Rectal smooth muscle tissue (tissue), 1 donor: ENCODE data around the gene SELENOO.
"Not testable (repeated sequence)": the region's sequence is repeated elsewhere in the genome, so short reads cannot be mapped to it uniquely, and the experiment has no call there.

Experiments used
- H3K27ac ChIP-seq: one replicate; pipeline ENCODE4 v1.7.0; 2013; ENCODE audit warnings: low read depth, low read length, inconsistent platforms
- H3K27me3 ChIP-seq: one replicate; pipeline ENCODE4 v1.7.0; 2013; ENCODE audit warnings: low read length; ENCODE audit not compliant: control insufficient read depth, insufficient read depth
- H3K36me3 ChIP-seq: one replicate; pipeline ENCODE4 v1.7.0; 2013; ENCODE audit warnings: low read length; ENCODE audit not compliant: control insufficient read depth, insufficient read depth
- H3K4me1 ChIP-seq: one replicate; pipeline ENCODE4 v1.7.0; 2013; ENCODE audit warnings: low read length; ENCODE audit not compliant: control insufficient read depth, insufficient read depth
- H3K4me3 ChIP-seq: one replicate; pipeline ENCODE4 v1.7.0; 2013; ENCODE audit warnings: low read length
- H3K9ac ChIP-seq: one replicate; pipeline ENCODE4 v1.7.0; 2013; ENCODE audit warnings: low read length

Gene SELENOO

GRCh38 chr22:50202130-50202666 is 1.4 kb downstream of the SELENOO start:
- no peak overlapping the region for H3K27ac ChIP-seq
- H3K9ac ChIP-seq, result peak overlapping the region; percentile 61
- peaks cover 4% of the 10 kb centered on the region for H3K36me3 ChIP-seq
- H3K4me1 ChIP-seq, result peaks cover 13% of the 10 kb centered on the region
- H3K27me3 ChIP-seq, result no peaks in the 10 kb centered on the region
- H3K4me3 ChIP-seq, result peak overlapping the region; percentile 73

GRCh38 chr22:50203288-50203687 is 2.5 kb downstream of the SELENOO start:
- Histone ChIP-seq H3K4me1 (peaks cover 13% of the 10 kb centered on the region), H3K27ac (no peak overlapping the region), H3K9ac (no peak overlapping the region), H3K36me3 (peaks cover 4% of the 10 kb centered on the region), H3K27me3 (no peaks in the 10 kb centered on the region), H3K4me3 (no peak overlapping the region)

DNA sequence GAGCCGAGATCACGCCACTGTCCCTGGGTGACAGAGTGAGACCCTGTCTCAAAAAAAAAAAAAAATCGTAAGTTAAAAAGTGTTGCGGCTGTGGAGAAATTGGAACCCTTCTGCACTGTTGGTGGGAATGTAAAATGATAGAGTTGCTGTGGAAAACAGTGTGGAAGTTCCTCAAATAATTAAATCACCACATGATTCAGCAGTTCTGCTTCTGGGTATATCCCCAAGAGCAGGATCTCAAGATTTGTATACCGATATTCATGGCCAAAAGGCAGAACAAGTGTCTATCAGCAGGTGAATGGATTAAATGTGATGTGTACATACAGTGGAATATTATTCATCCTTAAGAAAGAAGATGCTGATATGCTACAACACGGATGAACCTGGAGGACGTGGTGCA is 3.8 kb downstream of the SELENOO start:
- Histone ChIP-seq H3K4me1 (peaks cover 11% of the 10 kb centered on the region), H3K36me3 (peaks cover 4% of the 10 kb centered on the region), H3K27me3 (no peaks in the 10 kb centered on the region), H3K27ac (no peak overlapping the region), H3K9ac (no peak overlapping the region), H3K4me3 (no peak overlapping the region)

DNA sequence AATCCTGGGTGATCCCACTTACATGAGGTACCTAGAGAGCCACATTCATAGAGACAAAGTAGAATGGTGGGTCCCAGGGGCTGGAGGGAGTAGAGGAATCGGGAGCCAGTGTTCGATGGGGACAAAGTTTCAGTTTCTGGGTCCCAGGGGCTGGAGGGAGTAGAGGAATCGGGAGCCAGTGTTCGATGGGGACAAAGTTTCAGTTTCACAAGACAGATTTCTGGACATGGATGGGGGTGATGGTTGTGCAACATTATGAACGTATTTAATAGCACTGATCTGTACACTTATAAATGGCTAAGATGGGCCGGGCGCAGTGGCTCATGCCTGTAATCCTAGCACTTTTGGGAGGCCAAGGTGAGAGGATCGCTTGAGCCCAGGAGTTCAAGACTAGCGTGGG is 4.2 kb downstream of the SELENOO start:
- H3K36me3 ChIP-seq, H3K9ac ChIP-seq, H3K27ac ChIP-seq, H3K4me1 ChIP-seq, H3K4me3 ChIP-seq, H3K27me3 ChIP-seq: not testable (repeated sequence)

- H3K4me1 ChIP-seq, result peaks cover 6% of the 10 kb centered on the region
- no peak overlapping the region for H3K27ac ChIP-seq
- peaks cover 4% of the 10 kb centered on the region for H3K36me3 ChIP-seq
- no peak overlapping the region for H3K4me3 ChIP-seq
- H3K27me3 ChIP-seq, result no peaks in the 10 kb centered on the region
- no peak overlapping the region for H3K9ac ChIP-seq
Measured at GRCh38 chr22:50205781-50206569, 5.2 kb downstream of the SELENOO start.

DNA sequence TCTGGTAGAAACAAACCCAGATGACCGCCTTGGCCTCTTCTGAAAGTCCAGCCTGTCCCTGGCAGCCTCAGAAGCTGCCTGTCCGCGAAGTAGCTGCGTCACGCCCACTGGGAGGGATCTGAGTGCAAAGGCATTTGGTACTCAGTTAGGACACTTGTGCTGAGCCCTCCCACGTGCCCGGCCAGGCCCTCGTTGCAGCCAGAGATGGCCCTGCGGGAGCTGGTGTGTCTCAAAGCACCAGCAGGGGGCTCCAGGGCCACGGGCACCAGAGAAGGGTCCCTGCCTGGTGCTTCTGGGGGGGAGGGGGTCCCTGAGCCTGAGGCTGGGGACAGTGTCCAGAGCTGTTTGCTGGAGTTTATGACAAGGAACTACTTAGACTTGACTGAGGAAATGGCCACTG is 5.8 kb downstream of the SELENOO start:
- peaks cover 7% of the 10 kb centered on the region for H3K36me3 ChIP-seq
- no peaks in the 10 kb centered on the region for H3K27me3 ChIP-seq
- H3K9ac ChIP-seq, result no peak overlapping the region
- no peak overlapping the region for H3K4me3 ChIP-seq
- H3K27ac ChIP-seq, result no peak overlapping the region
- H3K4me1 ChIP-seq, result peaks cover 6% of the 10 kb centered on the region

DNA sequence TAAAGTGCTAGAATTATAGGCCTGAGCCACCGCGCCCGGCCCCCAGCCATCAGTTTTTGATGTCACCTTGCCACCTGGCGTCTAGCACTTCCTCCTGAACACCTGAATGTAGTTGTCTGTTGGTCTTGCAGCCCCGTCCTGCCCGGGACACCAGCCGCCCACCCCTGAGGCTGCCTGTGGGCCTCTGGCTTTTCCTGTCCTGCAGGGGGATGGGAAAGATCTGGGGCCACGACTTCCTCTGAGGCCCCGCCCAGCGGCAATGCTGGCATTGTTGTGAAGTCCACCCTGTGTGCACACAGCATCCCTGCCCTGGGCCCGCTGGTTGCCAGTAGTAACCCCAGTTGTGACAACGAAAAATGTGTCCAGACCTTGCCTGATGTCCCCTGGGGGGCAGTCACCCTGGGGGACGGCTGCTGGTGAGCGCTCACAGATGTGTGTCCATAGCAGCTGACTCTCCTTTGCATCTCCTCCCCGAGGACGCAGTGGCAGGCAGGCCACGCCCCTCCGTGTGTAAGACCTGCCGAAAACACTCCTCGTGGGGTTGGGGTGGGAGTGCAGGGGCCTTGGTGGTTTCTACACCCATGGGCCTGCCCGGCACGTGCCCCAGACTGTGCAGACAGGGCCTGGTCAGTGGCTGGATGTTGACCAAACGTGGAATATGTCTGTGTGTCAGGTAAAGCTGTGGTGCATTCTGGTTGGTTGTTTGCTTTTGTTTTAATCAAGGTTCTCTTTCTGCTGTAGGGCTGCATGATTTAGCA is 6.8 kb downstream of the SELENOO start:
- Histone ChIP-seq H3K4me1 (no peaks in the 10 kb centered on the region), H3K36me3 (peaks cover 7% of the 10 kb centered on the region), H3K4me3 (no peak overlapping the region), H3K9ac (no peak overlapping the region), H3K27me3 (no peaks in the 10 kb centered on the region), H3K27ac (no peak overlapping the region)

- Histone ChIP-seq H3K4me3 (no peak overlapping the region), H3K4me1 (no peaks in the 10 kb centered on the region), H3K27ac (no peak overlapping the region), H3K36me3 (peaks cover 7% of the 10 kb centered on the region), H3K27me3 (no peaks in the 10 kb centered on the region), H3K9ac (no peak overlapping the region)
Measured at GRCh38 chr22:50208430-50208938, 7.7 kb downstream of the SELENOO start.

DNA sequence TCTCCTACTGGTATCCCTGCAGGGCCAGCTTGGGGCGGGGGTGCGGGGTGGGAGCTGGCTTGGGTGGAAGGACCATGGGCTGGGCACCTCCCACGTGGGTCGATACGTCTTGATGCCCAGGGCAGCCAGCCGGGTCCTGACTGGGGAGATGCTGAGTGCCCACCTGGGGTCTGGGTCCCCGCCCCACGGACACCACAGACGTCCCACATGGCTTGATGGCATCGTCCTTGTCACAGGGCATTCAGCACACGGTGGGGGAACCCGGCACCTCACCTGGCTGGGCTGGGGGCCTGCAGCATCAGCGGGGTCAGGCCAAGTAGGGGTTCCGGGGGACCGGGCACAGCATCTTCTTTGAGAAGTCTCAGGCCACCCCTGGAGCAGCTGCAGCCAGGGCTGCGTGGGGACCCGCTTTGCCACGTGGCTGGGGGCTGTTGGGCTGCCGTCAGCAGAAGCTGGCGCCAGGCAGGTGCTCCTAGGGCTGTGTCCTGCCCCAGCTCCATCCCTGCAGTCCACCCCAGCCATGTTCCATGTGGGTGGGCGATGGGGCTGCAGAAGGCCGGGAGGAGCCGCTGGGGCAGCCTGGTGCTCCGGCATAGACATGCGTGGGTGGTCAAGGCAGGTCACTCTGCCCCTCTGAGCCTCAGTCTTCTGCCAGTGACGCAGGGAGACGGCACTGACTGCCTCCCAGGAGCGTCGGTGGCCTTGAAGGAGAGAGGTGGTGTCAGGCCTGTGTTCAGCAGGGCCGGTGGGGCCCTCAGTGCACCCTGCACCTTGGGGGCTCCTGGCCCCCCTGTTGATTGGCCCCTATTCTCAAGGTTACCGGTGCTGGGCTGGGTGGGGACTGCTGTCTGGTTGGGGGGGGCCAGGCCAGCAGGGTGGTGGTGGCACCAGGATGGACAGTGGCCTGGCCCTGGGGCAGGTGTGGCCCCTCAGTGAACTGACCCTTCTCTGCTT is 8.4 kb downstream of the SELENOO start:
- Histone ChIP-seq H3K4me1 (no peaks in the 10 kb centered on the region), H3K9ac (no peak overlapping the region), H3K36me3 (peaks cover 7% of the 10 kb centered on the region), H3K27me3 (no peaks in the 10 kb centered on the region), H3K27ac (no peak overlapping the region), H3K4me3 (no peak overlapping the region)

GRCh38 chr22:50209893-50210292 is 9.1 kb downstream of the SELENOO start:
- peaks cover 10% of the 10 kb centered on the region for H3K36me3 ChIP-seq

DNA sequence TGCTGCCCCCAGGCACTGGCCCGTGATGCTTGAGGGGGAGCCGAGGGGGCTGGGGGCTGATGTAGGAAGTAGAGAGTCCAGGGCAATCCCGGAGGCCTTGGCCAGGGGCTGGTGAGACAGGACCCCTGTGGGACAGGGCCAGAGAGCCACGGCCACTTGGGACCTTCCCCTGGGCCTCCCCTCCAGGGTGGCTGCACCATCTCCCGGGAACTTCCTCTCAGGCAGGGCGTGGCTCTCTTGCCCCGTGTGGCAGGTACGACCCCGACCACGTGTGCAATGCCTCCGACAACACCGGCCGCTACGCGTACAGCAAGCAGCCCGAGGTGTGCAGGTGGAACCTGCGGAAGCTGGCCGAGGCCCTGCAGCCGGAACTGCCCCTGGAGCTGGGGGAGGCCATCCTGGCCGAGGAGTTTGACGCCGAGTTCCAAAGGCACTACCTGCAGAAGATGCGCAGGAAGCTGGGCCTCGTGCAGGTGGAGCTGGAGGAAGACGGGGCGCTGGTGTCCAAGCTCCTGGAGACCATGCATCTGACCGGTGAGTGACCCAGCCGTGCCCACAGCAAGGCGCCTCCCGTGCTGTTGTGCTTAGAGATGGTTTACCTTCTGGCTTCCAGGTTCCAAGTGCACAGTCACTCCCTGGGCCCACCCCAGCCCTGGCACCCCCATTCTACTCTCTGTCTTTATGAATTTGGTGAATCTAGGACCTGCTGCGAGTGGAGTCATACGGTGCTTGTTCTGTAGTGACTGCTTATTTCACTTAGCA is 9.7 kb downstream of the SELENOO start:
- peaks cover 15% of the 10 kb centered on the region for H3K36me3 ChIP-seq
- no peaks in the 10 kb centered on the region for H3K4me1 ChIP-seq
- H3K4me3 ChIP-seq, result no peak overlapping the region
- H3K9ac ChIP-seq, result no peak overlapping the region
- H3K27me3 ChIP-seq, result no peaks in the 10 kb centered on the region
- no peak overlapping the region for H3K27ac ChIP-seq

More at GRCh38 chr22:50209893-50210292, 9.1 kb downstream of the SELENOO start:
- no peak overlapping the region for H3K27ac ChIP-seq
- no peaks in the 10 kb centered on the region for H3K27me3 ChIP-seq
- no peak overlapping the region for H3K4me3 ChIP-seq
- no peak overlapping the region for H3K9ac ChIP-seq
- H3K4me1 ChIP-seq, result no peaks in the 10 kb centered on the region
